ENCODE results near the gene AMH. TPM values are rescaled to one million over a fixed set of nuclear protein-coding genes. Genes with fewer than 3 reads are reported as not detected.
"Not testable (repeated sequence)": the region's sequence is repeated elsewhere in the genome, so short reads cannot be mapped to it uniquely, and the experiment has no call there.

AMH gene
- total and polyA plus RNA-seq, 4 donors: 1.5 to 3.1 (median 1.8) TPM

DNA sequence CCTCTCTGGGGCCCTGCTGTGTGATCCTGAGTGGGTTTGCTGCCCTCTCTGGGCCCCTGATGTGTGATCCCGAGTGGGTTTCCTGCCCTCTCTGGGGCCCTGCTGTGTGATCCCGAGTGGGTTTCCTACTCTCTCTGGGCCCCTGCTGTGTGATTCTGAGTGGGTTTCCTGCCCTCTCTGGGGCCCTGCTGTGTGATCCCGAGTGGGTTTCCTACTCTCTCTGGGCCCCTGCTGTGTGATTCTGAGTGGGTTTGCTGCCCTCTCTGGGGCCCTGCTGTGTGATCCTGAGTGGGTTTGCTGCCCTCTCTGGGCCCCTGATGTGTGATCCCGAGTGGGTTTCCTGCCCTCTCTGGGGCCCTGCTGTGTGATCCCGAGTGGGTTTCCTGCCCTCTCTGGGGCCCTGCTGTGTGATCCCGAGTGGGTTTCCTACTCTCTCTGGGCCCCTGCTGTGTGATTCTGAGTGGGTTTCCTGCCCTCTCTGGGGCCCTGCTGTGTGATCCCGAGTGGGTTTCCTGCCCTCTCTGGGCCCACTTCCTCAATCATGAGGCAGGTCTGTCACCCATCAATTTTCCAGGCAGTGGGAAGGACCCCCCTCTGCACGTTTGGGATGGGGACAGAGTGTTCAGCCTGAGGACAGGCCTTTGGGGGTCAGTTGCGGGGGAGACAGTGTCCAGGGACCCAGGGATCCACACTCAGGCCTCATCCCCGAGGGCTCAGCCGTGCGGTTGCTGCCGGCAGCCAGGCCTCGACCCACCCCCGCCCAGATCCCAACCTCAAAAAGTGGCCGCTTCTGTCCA lies 32.3 kb downstream of the AMH start:
- H3K4me3 ChIP-seq (ENCODE audit: low read length in 2 of 2); intact Hi-C loops (cut with DNase I); H3K27me3 ChIP-seq (ENCODE audit: control insufficient read depth in 1 of 2, insufficient read depth in 2 of 2, low read length in 1 of 2); DNase-seq; H3K9me3 ChIP-seq (ENCODE audit: control insufficient read depth, low read length); H3K27ac ChIP-seq (ENCODE audit: low read depth in 1 of 2, low read length in 2 of 2); H3K36me3 ChIP-seq (ENCODE audit: control insufficient read depth in 1 of 2, insufficient read depth in 2 of 2, low read length in 1 of 2); H3K4me1 ChIP-seq (ENCODE audit: control insufficient read depth in 1 of 2, insufficient read depth in 2 of 2, low read length in 2 of 2): not testable (repeated sequence)
- ATAC-seq (ENCODE audit: low FRiP score): peak; percentile 31
- WGBS, 2 donors: 35 to 36% methylated on average over 15 to 16 of the region's 16 CpGs

- Histone ChIP-seq H3K9me3 (ENCODE audit: control insufficient read depth, low read length) (no peaks in the 10 kb centered on the region), H3K27me3 (ENCODE audit: control insufficient read depth in 1 of 2, insufficient read depth in 2 of 2, low read length in 1 of 2) (no peaks in the 10 kb centered on the region), H3K36me3 (ENCODE audit: control insufficient read depth in 1 of 2, insufficient read depth in 2 of 2, low read length in 1 of 2) (no peaks in the 10 kb centered on the region), H3K4me3 (ENCODE audit: low read length in 2 of 2) (no peak within 1 kb of the TSS), H3K27ac (ENCODE audit: low read depth in 1 of 2, low read length in 2 of 2) (no peak within 1 kb of the TSS), H3K4me1 (ENCODE audit: control insufficient read depth in 1 of 2, insufficient read depth in 2 of 2, low read length in 2 of 2) (no peaks in the 10 kb centered on the region)
- intact Hi-C loops (cut with DNase I): no loop called here
- peak; percentile 56 for ATAC-seq (ENCODE audit: low FRiP score)
- DNase-seq: peak; percentile 89 to 90
- 21 to 30% methylated on average over 38 to 41 of the region's 41 CpGs for WGBS, 2 donors
Observed at GRCh38 chr19:2282062-2282861, 33.1 kb downstream of the AMH start, which contains the start of gene PEAK3. Gene PEAK3, minus strand, starts transcription at chr19:2282175. Its CDS starts 1,244 bp downstream, at chr19:2280931.

DNA sequence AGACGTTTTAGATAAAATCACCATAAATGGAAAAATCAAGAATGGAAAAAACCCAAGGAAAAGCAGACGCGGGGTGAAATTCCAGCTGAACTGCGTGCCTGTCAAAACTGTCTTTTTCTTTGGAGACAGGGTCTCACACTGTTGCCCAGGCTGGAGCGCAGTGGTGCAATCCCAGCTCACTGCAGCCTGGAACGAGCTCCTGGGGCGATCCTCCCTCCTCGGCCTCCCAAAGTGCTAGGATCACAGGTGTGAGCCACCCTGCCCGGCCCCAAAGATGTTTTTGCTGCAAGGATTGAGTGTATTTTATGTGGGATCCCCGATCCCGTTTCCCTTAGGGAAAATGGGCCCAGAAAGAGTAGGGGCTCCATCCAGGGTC lies 33.7 kb downstream of the AMH start:
- H3K36me3 ChIP-seq (ENCODE audit: control insufficient read depth in 1 of 2, insufficient read depth in 2 of 2, low read length in 1 of 2): no peaks in the 10 kb centered on the region
- intact Hi-C loops (cut with DNase I): no loop called here
- DNase-seq: no peak

GRCh38 chr19:2283835-2284507 lies 34.8 kb downstream of the AMH start:
- no peaks in the 10 kb centered on the region for H3K36me3 ChIP-seq (ENCODE audit: control insufficient read depth in 1 of 2, insufficient read depth in 2 of 2, low read length in 1 of 2)
- H3K27me3 ChIP-seq (ENCODE audit: control insufficient read depth in 1 of 2, insufficient read depth in 2 of 2, low read length in 1 of 2): no peaks in the 10 kb centered on the region
- H3K4me3 ChIP-seq (ENCODE audit: low read length in 2 of 2): no peak overlapping the region
- ATAC-seq (ENCODE audit: low FRiP score) (no peak), DNase-seq (no peak)
- intact Hi-C loops (cut with DNase I): no loop called here
- WGBS, 2 donors: 95 to 97% methylated on average over 8 of the region's 8 CpGs
- no peak overlapping the region for H3K27ac ChIP-seq (ENCODE audit: low read depth in 1 of 2, low read length in 2 of 2)
- H3K9me3 ChIP-seq (ENCODE audit: control insufficient read depth, low read length): no peaks in the 10 kb centered on the region
- H3K4me1 ChIP-seq (ENCODE audit: control insufficient read depth in 1 of 2, insufficient read depth in 2 of 2, low read length in 2 of 2): no peaks in the 10 kb centered on the region

More for the DNA sequence above, 33.7 kb downstream of the AMH start:
- no peaks in the 10 kb centered on the region for H3K4me1 ChIP-seq (ENCODE audit: control insufficient read depth in 1 of 2, insufficient read depth in 2 of 2, low read length in 2 of 2)
- no peak overlapping the region for H3K4me3 ChIP-seq (ENCODE audit: low read length in 2 of 2)
- H3K27me3 ChIP-seq (ENCODE audit: control insufficient read depth in 1 of 2, insufficient read depth in 2 of 2, low read length in 1 of 2): no peaks in the 10 kb centered on the region
- no peaks in the 10 kb centered on the region for H3K9me3 ChIP-seq (ENCODE audit: control insufficient read depth, low read length)
- no peak overlapping the region for H3K27ac ChIP-seq (ENCODE audit: low read depth in 1 of 2, low read length in 2 of 2)
- ATAC-seq (ENCODE audit: low FRiP score): no peak
- 80 to 86% methylated on average over 11 of the region's 11 CpGs for WGBS, 2 donors

DNA sequence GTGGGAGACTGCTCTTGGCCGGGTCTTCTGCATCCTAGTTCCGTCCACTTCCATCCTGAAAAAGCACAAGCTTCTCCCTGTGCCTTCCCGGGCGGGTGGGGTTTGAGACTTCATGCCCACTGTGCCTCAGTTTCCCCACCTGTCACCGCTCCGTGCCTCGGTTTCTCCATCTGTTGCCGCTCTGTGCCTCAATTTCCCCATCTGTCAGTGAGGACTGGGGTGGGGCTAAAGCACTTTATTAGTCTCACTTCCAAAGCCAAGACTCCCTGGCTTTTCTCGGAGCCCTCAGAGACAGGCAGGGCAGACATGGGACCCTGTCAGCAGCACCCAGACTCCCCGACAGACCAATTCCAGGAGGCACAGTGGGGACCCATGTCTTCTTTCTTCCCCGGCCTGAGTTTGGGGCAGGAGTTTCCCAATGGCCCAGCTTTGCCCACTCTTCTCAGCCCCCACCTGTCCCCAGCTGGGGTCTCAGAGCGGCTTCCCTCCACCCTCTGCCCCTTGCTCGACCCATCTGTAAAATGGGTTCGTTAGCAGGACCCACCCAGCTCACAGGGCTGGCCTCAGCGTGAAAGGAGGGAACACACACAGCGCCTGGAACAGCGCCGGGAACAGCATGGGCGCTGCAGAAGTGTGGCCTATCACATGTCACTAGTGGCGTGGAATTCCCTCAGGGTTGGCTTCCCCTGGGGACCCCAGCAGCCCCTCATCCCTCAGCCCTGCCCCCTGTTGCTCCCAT lies 37.4 kb downstream of the AMH start:
- Histone ChIP-seq H3K4me1 (ENCODE audit: control insufficient read depth in 1 of 2, insufficient read depth in 2 of 2, low read length in 2 of 2) (no peaks in the 10 kb centered on the region), H3K4me3 (ENCODE audit: low read length in 2 of 2) (no peak overlapping the region), H3K36me3 (ENCODE audit: control insufficient read depth in 1 of 2, insufficient read depth in 2 of 2, low read length in 1 of 2) (no peaks in the 10 kb centered on the region), H3K27ac (ENCODE audit: low read depth in 1 of 2, low read length in 2 of 2) (no peak overlapping the region), H3K27me3 (ENCODE audit: control insufficient read depth in 1 of 2, insufficient read depth in 2 of 2, low read length in 1 of 2) (no peaks in the 10 kb centered on the region), H3K9me3 (ENCODE audit: control insufficient read depth, low read length) (no peaks in the 10 kb centered on the region)
- 85 to 87% methylated on average over 20 of the region's 20 CpGs for WGBS, 2 donors
- no peak for ATAC-seq (ENCODE audit: low FRiP score)
- no peak for DNase-seq
- intact Hi-C loops (cut with DNase I): no loop called here

DNA sequence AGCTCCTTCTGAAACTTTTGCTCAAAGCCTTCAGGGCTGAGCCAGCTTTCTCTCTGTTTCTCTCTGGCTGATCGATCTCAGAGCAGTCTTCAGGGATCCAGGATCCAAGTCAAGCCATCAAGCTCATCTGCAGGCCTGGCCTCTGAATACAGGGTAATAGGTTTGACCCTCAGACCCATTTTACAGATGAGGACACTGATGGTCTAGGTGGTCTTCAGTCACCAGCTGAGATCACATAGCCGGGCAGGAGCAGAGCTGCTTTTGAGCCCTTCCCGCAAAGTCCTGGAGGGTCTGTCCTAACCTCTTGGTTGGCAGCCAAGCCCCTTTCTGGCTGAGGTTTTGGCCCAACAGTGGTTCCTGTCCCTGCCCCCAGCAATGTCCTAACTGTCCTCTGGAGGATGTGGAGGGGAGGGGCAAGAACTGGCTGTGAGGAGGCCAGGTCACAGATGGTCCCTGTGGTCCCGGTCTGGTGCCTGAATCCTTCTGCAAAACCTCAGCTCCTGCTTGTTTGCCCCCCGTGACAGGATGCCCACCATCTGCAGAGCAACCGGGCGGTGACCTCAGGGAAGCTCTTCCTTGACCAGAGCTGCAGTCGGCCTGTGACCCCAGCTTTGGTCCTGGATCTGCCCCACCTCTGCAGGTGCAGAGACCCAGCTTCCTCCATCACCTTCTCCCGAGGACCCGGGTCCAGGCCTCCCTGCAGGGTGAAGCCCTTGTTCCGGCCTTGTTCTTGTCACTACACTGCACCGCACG lies 38.6 kb downstream of the AMH start:
- DNase-seq: no peak
- H3K9me3 ChIP-seq (ENCODE audit: control insufficient read depth, low read length): no peaks in the 10 kb centered on the region
- H3K27me3 ChIP-seq (ENCODE audit: control insufficient read depth in 1 of 2, insufficient read depth in 2 of 2, low read length in 1 of 2): no peaks in the 10 kb centered on the region
- 86 to 89% methylated on average over 13 of the region's 13 CpGs for WGBS, 2 donors
- intact Hi-C loops (cut with DNase I): no loop called here
- H3K4me3 ChIP-seq (ENCODE audit: low read length in 2 of 2): no peak overlapping the region
- H3K36me3 ChIP-seq (ENCODE audit: control insufficient read depth in 1 of 2, insufficient read depth in 2 of 2, low read length in 1 of 2): no peaks in the 10 kb centered on the region
- H3K4me1 ChIP-seq (ENCODE audit: control insufficient read depth in 1 of 2, insufficient read depth in 2 of 2, low read length in 2 of 2): no peaks in the 10 kb centered on the region
- H3K27ac ChIP-seq (ENCODE audit: low read depth in 1 of 2, low read length in 2 of 2): no peak overlapping the region
- ATAC-seq (ENCODE audit: low FRiP score): no peak

DNA sequence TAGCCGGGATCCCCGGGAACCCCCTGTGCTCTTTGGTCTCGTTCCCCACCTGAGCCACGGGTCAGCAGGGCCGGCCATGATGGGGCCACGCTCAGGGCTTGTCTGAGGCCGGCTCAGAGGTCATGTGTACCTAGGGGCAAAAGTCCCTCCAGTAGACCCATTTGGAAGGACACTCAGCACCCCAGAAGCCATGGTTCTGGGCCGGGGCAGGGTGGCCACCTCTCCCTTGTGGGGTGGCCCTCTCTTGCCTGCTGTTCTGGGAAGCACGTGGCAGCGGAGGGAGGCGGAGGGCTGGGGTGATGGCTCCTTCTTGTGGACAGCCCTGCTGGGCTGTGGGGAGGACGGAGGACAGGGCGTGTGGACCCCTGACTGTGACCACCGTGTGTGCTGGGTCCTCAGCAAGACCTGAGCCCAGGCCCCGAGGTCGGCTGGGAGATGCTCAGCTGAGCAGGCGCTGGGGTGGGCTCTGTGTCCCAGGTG lies 39.3 kb downstream of the AMH start:
- WGBS, 2 donors: 91% methylated on average over 17 of the region's 17 CpGs
- DNase-seq (peak in 1 of 2 donors; percentile 76), ATAC-seq (ENCODE audit: low FRiP score) (no peak)
- Histone ChIP-seq H3K4me3 (ENCODE audit: low read length in 2 of 2) (no peak overlapping the region), H3K4me1 (ENCODE audit: control insufficient read depth in 1 of 2, insufficient read depth in 2 of 2, low read length in 2 of 2) (no peaks in the 10 kb centered on the region), H3K27ac (ENCODE audit: low read depth in 1 of 2, low read length in 2 of 2) (no peak overlapping the region), H3K9me3 (ENCODE audit: control insufficient read depth, low read length) (no peaks in the 10 kb centered on the region), H3K36me3 (ENCODE audit: control insufficient read depth in 1 of 2, insufficient read depth in 2 of 2, low read length in 1 of 2) (no peaks in the 10 kb centered on the region), H3K27me3 (ENCODE audit: control insufficient read depth in 1 of 2, insufficient read depth in 2 of 2, low read length in 1 of 2) (no peaks in the 10 kb centered on the region)
- intact Hi-C loops (cut with DNase I): no loop called here
